Hindlimb muscle (tissue), 1 donor: ENCODE measurements around the gene RUNX3. TPM values are rescaled to one million over a fixed set of nuclear protein-coding genes. Genes with fewer than 3 reads are reported as not detected.

Experiments used
- DNase-seq: peaks from one replicate; pipeline ENCODE4 v3.0.0-alpha.2; 2013
- polyA plus RNA-seq: library from polyadenylated mRNA; unstranded; fragments of 120-200 nt; gene quantifications from one replicate; pipeline ENCODE4 v1.2.1, GENCODE V29; 2013; ENCODE audit not compliant: insufficient read length

Gene RUNX3
- polyA plus RNA-seq, 1 donor = 0.72 TPM

DNA sequence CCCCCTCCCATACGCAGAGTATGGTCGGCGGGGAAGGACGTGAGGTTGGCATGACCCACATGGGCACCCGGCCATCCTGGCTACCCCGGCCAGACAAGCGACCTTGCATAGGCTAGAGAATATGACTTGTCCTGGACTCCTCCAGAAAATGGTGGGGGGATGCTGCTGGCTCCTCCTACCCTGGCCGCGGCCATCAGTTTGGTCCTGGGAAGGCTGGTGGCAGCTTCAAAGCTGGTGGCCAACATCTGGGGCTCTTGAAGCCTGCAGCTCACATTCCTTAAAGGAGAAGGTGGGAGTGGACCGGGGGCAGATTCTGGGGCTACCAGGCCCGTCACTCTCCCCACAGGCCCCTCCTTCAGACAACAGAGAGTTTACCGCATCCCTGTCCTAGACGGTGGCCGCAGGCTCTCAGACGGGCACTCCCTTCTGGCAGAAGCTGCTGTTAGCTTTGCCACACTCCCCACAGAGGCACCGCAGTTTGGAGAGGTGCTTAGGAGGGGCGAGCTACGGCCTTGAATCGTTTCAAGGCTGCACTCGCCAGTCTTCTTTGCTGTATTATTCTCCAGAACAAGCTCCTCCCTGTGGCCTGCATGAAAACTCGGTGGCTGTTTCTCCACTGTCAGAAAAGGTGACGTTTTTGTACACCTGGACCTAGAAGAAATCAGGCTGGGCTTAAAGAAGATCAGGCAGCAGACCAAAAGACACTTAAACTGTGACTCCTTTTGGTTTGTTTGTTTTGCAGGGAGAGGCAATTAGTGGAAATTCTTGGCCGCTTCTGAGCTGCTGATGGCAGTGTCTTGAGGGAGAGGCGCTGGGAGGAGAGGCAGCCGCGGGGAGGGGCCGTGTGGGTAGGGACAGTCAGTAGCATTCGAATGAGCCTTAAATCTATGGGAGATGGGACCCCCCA lies 68.0 kb downstream of the RUNX3 start:
- no peak for DNase-seq

DNA sequence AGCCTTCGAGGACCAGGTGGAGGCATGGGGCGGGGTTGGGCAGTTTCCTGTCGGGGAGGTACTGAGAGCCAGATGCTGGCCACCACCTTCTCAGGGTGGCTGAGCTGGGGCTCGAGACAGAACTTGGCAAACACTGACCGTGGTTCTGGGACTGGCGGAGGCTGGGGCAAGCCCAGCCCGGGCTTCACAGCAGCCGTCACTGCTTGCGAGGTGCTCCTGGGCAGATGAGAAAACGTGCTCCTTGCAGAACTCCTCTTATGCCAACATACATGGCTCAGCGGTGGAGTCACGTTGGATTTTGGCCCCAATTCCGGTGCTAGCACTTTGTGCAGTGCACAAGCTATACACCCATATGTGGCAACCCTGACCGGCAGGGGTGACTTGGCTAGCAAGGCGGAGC lies 69.2 kb downstream of the RUNX3 start:
- DNase-seq = no peak

DNA sequence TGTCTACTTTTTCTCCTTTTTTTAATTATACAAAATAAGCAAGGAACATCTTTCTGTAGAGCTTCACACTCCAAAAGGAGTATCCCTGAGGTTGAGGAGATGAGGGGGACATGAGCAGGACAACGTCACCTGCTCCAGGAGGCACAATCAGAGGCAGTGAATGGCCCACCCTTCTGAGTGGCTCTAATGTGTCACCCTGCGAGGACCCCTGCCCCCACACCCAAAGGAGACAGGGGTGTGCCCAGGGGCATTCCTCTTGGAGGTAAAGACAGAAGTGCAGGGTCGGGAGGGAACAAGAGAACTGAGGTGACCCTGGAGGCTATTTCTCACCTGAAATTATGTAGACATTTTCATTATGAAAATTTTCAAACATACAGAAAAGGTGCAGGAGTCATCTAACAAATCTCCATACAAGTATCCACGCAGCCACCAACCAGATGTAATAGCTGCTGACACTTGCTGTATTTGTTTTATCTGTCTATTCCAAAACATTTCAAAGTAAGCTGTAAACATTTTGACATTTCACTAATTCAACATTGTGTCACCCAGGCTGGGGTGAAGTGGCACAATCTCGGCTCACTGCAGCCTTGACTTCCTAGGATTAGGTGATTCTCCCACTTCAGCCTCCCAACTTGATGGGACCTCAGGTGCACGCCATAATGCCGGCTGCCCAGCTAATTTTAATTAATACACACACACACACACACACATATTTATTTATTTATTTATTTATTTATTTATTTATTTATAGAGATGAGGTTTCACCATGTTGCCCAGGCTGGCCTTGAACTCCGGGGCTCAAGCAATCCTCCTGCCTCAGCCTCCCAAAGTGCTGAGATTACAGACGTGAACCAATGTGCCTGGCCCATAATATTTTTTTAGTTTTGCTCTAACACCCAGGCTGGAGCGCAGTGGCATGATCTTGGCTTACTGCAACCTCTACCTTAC lies 70.7 kb downstream of the RUNX3 start:
- DNase-seq = no peak

DNA sequence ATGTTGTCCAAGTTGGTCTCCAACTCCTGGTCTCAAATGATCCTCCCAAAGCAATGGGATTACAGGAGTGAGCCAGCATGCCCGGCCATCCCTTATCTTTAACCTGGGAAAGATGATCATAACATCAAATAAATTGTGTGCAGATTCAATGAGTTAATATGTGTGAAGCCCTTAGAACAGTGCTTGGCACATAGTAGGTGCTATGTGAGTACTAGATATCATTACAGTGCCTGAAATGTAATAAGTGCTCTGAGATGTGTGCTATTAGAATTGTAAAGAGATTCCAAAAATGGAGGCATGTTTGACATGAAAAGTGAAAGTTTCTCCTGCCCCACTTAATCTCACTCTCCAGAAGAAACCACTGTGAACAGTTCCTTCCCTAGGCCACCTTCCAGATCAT lies 71.8 kb downstream of the RUNX3 start:
- no peak for DNase-seq

DNA sequence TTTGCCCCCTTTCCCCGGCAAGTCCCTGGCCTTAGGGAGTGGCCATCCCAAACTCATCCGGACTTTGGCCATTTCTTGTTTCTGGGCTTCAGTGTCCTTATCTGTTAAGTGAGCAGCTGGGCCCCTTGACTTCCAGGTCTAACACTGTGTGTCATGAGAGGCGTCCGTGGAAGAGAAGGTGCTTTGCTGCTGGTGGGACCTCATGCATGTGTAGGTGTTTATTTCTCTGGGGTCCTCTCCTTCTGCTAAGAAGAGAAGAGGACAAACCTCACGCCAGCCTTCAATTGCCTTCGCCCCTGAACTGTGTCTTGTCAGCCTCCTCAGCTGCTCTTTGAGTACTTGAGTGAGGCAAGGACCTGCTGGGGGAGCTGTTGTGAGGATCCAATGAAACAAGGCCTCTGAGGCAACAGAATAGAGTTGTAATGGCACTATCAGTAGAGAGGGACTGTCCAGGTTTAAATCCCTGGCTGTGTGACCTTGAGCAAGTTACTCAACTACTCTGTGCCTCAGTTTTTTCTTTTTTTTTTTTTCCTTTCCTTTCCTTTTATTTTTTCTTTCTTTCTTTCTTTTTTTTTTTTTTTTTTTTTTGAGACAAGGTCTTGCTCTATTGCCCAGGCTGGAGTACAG lies 72.5 kb downstream of the RUNX3 start:
- no peak for DNase-seq

DNA sequence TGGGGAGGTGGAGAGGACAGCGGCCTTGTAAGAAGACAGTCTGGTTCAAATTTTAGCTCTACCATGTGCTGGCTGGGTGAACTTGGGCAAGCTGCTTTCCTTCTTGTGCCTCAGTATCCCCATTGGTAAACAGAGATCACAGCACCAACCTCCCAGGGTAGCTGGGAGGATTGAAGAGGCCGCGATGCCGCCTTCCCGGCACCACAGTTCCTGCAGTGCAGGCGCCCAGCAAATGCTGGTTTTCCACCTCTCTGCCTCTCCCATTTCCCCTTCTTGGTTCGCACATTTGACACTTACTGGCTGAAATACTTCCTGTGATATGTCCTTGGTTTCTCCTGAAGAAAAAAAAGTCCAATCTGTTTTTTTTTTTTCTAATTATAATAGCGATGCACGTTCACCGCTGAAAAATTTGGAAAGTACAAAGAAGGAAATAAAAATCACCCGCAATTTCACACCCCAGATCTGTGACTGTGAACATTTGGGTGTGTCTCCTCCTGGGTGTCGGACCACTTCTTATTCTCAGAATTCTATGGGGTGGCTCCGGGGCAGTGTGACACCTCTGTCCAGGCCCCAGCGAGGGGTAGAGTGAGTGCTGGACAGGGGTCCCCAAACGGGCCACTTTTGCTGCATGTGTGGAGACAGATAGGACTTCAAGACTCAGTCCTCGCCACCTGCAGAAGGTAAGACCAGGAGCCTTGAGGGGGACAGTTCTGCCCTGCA lies 73.1 kb downstream of the RUNX3 start:
- DNase-seq = no peak

DNA sequence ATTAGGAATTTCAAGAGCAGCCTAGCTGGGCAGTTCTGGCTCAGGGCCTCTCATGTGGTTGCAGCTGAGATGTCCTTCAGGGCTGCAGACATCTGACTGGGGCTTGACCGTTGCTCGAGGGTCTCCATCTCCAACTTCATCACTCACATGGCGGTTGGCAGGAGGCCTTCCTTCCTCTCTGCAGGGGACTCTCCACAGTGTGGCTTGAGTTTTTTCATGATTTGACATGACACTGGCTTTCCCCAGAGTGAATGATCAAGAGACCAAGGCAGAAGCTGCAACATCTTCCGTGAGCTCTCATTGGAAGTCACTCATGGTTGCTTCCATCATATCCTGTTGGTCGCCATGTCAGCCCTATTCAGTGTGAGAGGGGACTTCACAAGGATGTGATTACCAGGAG lies 74.6 kb downstream of the RUNX3 start:
- no peak for DNase-seq

DNA sequence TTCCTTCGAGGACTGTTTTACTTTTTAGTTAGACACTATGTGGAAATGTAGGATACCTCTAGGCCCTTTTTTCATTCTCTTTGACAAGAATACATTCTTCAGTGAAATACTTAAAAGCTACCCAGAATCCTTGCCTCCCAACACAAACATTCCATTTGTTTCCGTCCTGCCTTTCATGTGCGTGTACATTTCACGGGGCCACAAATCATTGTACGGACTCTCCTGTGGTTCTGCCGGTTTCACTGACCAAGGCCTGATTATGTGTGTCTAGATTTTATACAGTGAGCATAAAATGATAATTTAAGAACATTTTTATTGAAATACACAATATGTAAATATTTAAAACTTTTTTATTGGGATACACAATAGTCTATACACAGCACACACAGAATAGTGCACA lies 76.4 kb downstream of the RUNX3 start:
- DNase-seq = no peak

DNA sequence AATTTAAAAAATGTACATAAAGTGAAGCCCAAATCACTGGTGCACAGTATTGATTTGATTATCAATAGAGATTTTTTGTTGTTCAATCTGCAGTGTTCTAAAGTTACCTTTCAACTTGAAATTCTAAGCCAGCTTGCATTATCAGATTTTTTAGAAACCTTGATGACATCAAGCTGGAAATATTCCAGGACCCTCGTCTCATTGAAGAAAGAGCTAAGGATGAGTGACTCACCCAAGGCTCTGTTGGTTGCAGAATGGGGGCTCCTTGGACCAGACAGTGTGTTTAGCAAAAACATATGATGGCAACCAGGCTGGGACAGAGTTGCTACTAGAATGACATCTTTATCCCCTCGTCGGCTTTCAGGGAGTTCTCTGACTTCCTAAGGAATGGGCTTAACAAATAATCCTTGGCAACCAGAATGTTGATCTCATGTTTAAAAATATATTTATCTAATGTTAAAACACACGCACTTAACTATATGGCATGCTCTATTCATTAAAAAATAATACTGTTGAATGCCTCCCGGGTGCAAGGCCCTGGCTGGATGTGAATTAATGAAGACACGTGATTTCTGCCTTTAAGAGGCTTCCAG lies 79.7 kb downstream of the RUNX3 start:
- no peak for DNase-seq

DNA sequence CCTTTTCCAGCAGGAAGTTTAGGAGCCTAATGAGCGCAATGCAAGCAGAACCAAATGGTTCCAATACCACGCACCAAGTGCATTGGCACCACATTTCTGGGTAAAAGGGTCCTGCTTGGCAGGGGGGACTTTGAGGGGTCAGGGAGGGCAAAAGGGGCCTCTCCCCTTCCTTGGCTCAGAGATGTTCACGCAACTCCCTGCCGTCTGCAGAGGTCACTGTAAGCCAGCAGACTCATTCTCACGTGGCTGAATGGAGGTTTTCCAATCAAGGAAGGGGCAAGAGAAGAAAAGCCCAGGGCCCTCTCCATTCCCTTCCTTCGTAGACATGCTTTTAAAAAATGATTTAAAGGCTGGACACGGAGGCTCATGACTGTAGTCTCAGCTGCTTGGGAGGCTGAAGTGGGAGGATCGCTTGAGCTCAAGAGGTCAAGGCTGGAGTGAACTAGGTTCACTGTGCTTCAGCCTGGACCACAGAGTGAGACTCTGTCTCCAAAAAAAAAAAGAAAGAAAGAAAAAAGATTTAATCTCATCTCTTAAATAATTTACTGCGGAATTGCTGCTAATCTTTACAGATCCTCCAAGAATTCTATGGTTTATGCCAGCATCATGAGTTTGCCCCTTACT lies 80.3 kb downstream of the RUNX3 start:
- DNase-seq = peak; percentile 30

Other genes with a start within 250 kb of the RUNX3 start
- gene CLIC4, start 184.8 kb downstream of the RUNX3 start, polyA plus RNA-seq = 119 TPM